NCI-H2171 treated with DMSO at 0.1 percent for 48 hours (cell line): ENCODE data around the gene CEP68.
"Not testable (repeated sequence)": the region's sequence is repeated elsewhere in the genome, so short reads cannot be mapped to it uniquely, and the experiment has no call there.

Source experiments
- DNase-seq: peaks from one replicate; lab custom pipeline; 2025; lab: John Stamatoyannopoulos, UW

CEP68 gene

GRCh38 chr2:65031341-65032018 is 24.7 kb upstream of the CEP68 start:
- peak; percentile 38 for DNase-seq

- DNase-seq, result no peak
Observed at GRCh38 chr2:65032019-65032975, 23.9 kb upstream of the CEP68 start.

GRCh38 chr2:65033178-65033577 is 23.0 kb upstream of the CEP68 start:
- DNase-seq, result peak; percentile 45

- DNase-seq, result not testable (repeated sequence)
Observed at GRCh38 chr2:65033667-65034066, 22.5 kb upstream of the CEP68 start.

- DNase-seq, result no peak
Observed at GRCh38 chr2:65035351-65035943, 20.8 kb upstream of the CEP68 start.

GRCh38 chr2:65037178-65037577 is 19.0 kb upstream of the CEP68 start:
- DNase-seq, result peak; percentile 75

GRCh38 chr2:65039640-65040039 is 16.6 kb upstream of the CEP68 start:
- DNase-seq, result no peak

GRCh38 chr2:65040400-65041261 is 15.6 kb upstream of the CEP68 start:
- DNase-seq, result peak; percentile 73

GRCh38 chr2:65043001-65043400 is 13.2 kb upstream of the CEP68 start:
- no peak for DNase-seq

- no peak for DNase-seq
Observed at GRCh38 chr2:65044097-65044735, 12.0 kb upstream of the CEP68 start.

GRCh38 chr2:65045651-65046050 is 10.6 kb upstream of the CEP68 start:
- DNase-seq, result no peak

GRCh38 chr2:65046633-65047407 is 9.4 kb upstream of the CEP68 start:
- no peak for DNase-seq

GRCh38 chr2:65049010-65049639 is 7.1 kb upstream of the CEP68 start:
- peak; percentile 72 for DNase-seq

- DNase-seq, result no peak
Observed at GRCh38 chr2:65050931-65051330, 5.3 kb upstream of the CEP68 start.

- DNase-seq, result no peak
Observed at GRCh38 chr2:65053199-65053598, 3.0 kb upstream of the CEP68 start.

- DNase-seq, result no peak
Observed at GRCh38 chr2:65054749-65055421, 1.3 kb upstream of the CEP68 start.

- peak; percentile 88 for DNase-seq
Observed at GRCh38 chr2:65055422-65056214, 598 bp upstream of the CEP68 start.

GRCh38 chr2:65057054-65057375 is 799 bp downstream of the CEP68 start:
- DNase-seq, result no peak
